ENCODE measurements around the gene MGST3.

The MGST3 gene

GRCh38 chr1:165686971-165687433 is 56.0 kb downstream of the MGST3 start:
- Histone ChIP-seq H3K14ac (ENCODE audit: low read length in 2 of 2) (no peak overlapping the region), H3K18ac (ENCODE audit: low read depth in 1 of 2, low read length in 2 of 2) (no peak overlapping the region), H2AFZ (ENCODE audit: low read depth, low read length) (no peak overlapping the region), H2BK15ac (ENCODE audit: low read depth, poor library complexity, severe bottlenecking) (no peak overlapping the region), H3K27ac (ENCODE audit: low read length, poor library complexity, severe bottlenecking) (no peak overlapping the region), H2AK5ac (ENCODE audit: low read length, severe bottlenecking) (no peak overlapping the region), H3K23ac (ENCODE audit: low read length in 2 of 2) (no peak overlapping the region), H3K36me3 (ENCODE audit: control insufficient read depth in 1 of 2, insufficient read depth in 2 of 2, low read depth in 1 of 2, low read length in 2 of 2) (peaks cover 16 to 72% of the 10 kb centered on the region in 2 experiments), H3K9me3 (ENCODE audit: control insufficient read depth, low read length) (no peaks in the 10 kb centered on the region), H4K8ac (ENCODE audit: low read length) (no peak overlapping the region), H3K79me1 (replicated peaks; ENCODE audit: low read length, poor library complexity, severe bottlenecking) (peaks cover 25% of the 10 kb centered on the region), H3K9ac (ENCODE audit: low read length) (no peak overlapping the region), H2BK120ac (ENCODE audit: low read depth, low read length) (no peak overlapping the region), H3K4me3 (ENCODE audit: insufficient read depth in 1 of 2, low read depth in 1 of 2, low read length in 2 of 2) (no peak overlapping the region), H3K4me1 (ENCODE audit: control insufficient read depth, insufficient read depth, low read depth, low read length) (no peaks in the 10 kb centered on the region), H4K91ac (ENCODE audit: low read length) (no peak overlapping the region), H2BK5ac (ENCODE audit: low read depth, low read length, poor library complexity, severe bottlenecking) (no peak overlapping the region), H3K4me2 (ENCODE audit: low read length, poor library complexity, severe bottlenecking) (no peak overlapping the region), H2BK12ac (ENCODE audit: low read length in 2 of 2) (no peak overlapping the region), H3K4ac (ENCODE audit: low read depth in 1 of 2, low read length in 2 of 2) (no peak overlapping the region), H3K27me3 (ENCODE audit: control insufficient read depth in 1 of 2, insufficient read depth in 1 of 2, low read length in 2 of 2) (no peaks in the 10 kb centered on the region)
- WGBS = no CpG with 5 or more reads among the region's 2 CpGs
- DNase-seq = no peak

GRCh38 chr1:165688046-165688445 is 57.0 kb downstream of the MGST3 start:
- WGBS = 100% methylated on average over 4 of the region's 5 CpGs
- Histone ChIP-seq H3K4me3 (ENCODE audit: insufficient read depth in 1 of 2, low read depth in 1 of 2, low read length in 2 of 2) (no peak overlapping the region), H3K79me1 (replicated peaks; ENCODE audit: low read length, poor library complexity, severe bottlenecking) (peaks cover 21% of the 10 kb centered on the region), H3K27ac (ENCODE audit: low read length, poor library complexity, severe bottlenecking) (no peak overlapping the region), H3K4me2 (ENCODE audit: low read length, poor library complexity, severe bottlenecking) (no peak overlapping the region), H3K14ac (ENCODE audit: low read length in 2 of 2) (no peak overlapping the region), H3K9ac (ENCODE audit: low read length) (no peak overlapping the region), H2BK12ac (ENCODE audit: low read length in 2 of 2) (no peak overlapping the region), H3K36me3 (ENCODE audit: control insufficient read depth in 1 of 2, insufficient read depth in 2 of 2, low read depth in 1 of 2, low read length in 2 of 2) (peaks cover 10 to 62% of the 10 kb centered on the region in 2 experiments), H2AK5ac (ENCODE audit: low read length, severe bottlenecking) (no peak overlapping the region), H2AFZ (ENCODE audit: low read depth, low read length) (no peak overlapping the region), H4K91ac (ENCODE audit: low read length) (no peak overlapping the region), H3K23ac (ENCODE audit: low read length in 2 of 2) (no peak overlapping the region), H3K4ac (ENCODE audit: low read depth in 1 of 2, low read length in 2 of 2) (no peak overlapping the region), H3K27me3 (ENCODE audit: control insufficient read depth in 1 of 2, insufficient read depth in 1 of 2, low read length in 2 of 2) (no peaks in the 10 kb centered on the region), H3K18ac (ENCODE audit: low read depth in 1 of 2, low read length in 2 of 2) (no peak overlapping the region), H2BK120ac (ENCODE audit: low read depth, low read length) (no peak overlapping the region), H2BK15ac (ENCODE audit: low read depth, poor library complexity, severe bottlenecking) (no peak overlapping the region), H3K4me1 (ENCODE audit: control insufficient read depth, insufficient read depth, low read depth, low read length) (no peaks in the 10 kb centered on the region), H4K8ac (ENCODE audit: low read length) (no peak overlapping the region), H3K9me3 (ENCODE audit: control insufficient read depth, low read length) (no peaks in the 10 kb centered on the region), H2BK5ac (ENCODE audit: low read depth, low read length, poor library complexity, severe bottlenecking) (no peak overlapping the region)
- no peak for DNase-seq

- no peak overlapping the region for H4K91ac ChIP-seq (ENCODE audit: low read length)
- H2AK5ac ChIP-seq (ENCODE audit: low read length, severe bottlenecking) = no peak overlapping the region
- no peak for DNase-seq
- H3K23ac ChIP-seq (ENCODE audit: low read length in 2 of 2) = no peak overlapping the region
- H3K4ac ChIP-seq (ENCODE audit: low read depth in 1 of 2, low read length in 2 of 2) = no peak overlapping the region
- WGBS = 98% methylated on average over 5 of the region's 7 CpGs
- no peak overlapping the region for H4K8ac ChIP-seq (ENCODE audit: low read length)
- no peak overlapping the region for H3K4me2 ChIP-seq (ENCODE audit: low read length, poor library complexity, severe bottlenecking)
- H3K4me1 ChIP-seq (ENCODE audit: control insufficient read depth, insufficient read depth, low read depth, low read length) = peaks cover 1% of the 10 kb centered on the region
- no peak overlapping the region for H3K27ac ChIP-seq (ENCODE audit: low read length, poor library complexity, severe bottlenecking)
- H3K27me3 ChIP-seq (ENCODE audit: control insufficient read depth in 1 of 2, insufficient read depth in 1 of 2, low read length in 2 of 2) = no peaks in the 10 kb centered on the region
- no peak overlapping the region for H2BK12ac ChIP-seq (ENCODE audit: low read length in 2 of 2)
- peak overlapping the region in 1 of 2 experiments; percentile 28 for H3K4me3 ChIP-seq (ENCODE audit: insufficient read depth in 1 of 2, low read depth in 1 of 2, low read length in 2 of 2)
- no peak overlapping the region for H2BK120ac ChIP-seq (ENCODE audit: low read depth, low read length)
- no peak overlapping the region for H2BK15ac ChIP-seq (ENCODE audit: low read depth, poor library complexity, severe bottlenecking)
- peaks cover 6% of the 10 kb centered on the region for H3K79me1 ChIP-seq (replicated peaks; ENCODE audit: low read length, poor library complexity, severe bottlenecking)
- no peak overlapping the region for H3K14ac ChIP-seq (ENCODE audit: low read length in 2 of 2)
- H3K9me3 ChIP-seq (ENCODE audit: control insufficient read depth, low read length) = no peaks in the 10 kb centered on the region
- H3K18ac ChIP-seq (ENCODE audit: low read depth in 1 of 2, low read length in 2 of 2) = no peak overlapping the region
- no peak overlapping the region for H2AFZ ChIP-seq (ENCODE audit: low read depth, low read length)
- H3K36me3 ChIP-seq (ENCODE audit: control insufficient read depth in 1 of 2, insufficient read depth in 2 of 2, low read depth in 1 of 2, low read length in 2 of 2) = peaks cover 8 to 9% of the 10 kb centered on the region in 2 experiments
- no peak overlapping the region for H2BK5ac ChIP-seq (ENCODE audit: low read depth, low read length, poor library complexity, severe bottlenecking)
- peak overlapping the region; percentile 44 for H3K9ac ChIP-seq (ENCODE audit: low read length)
Measured at GRCh38 chr1:165695031-165695430, 64.0 kb downstream of the MGST3 start.

GRCh38 chr1:165696625-165697100 is 65.6 kb downstream of the MGST3 start:
- H3K9me3 ChIP-seq (ENCODE audit: control insufficient read depth, low read length) = no peaks in the 10 kb centered on the region
- no peak overlapping the region for H2AK5ac ChIP-seq (ENCODE audit: low read length, severe bottlenecking)
- H3K14ac ChIP-seq (ENCODE audit: low read length in 2 of 2) = no peak overlapping the region
- no peak overlapping the region for H2BK5ac ChIP-seq (ENCODE audit: low read depth, low read length, poor library complexity, severe bottlenecking)
- H3K79me1 ChIP-seq (replicated peaks; ENCODE audit: low read length, poor library complexity, severe bottlenecking) = peaks cover 2% of the 10 kb centered on the region
- H3K4me2 ChIP-seq (ENCODE audit: low read length, poor library complexity, severe bottlenecking) = peak overlapping the region; percentile 37
- H3K4me1 ChIP-seq (ENCODE audit: control insufficient read depth, insufficient read depth, low read depth, low read length) = peaks cover 1% of the 10 kb centered on the region
- no peak overlapping the region for H2BK15ac ChIP-seq (ENCODE audit: low read depth, poor library complexity, severe bottlenecking)
- no peak overlapping the region for H3K4ac ChIP-seq (ENCODE audit: low read depth in 1 of 2, low read length in 2 of 2)
- H2BK12ac ChIP-seq (ENCODE audit: low read length in 2 of 2) = no peak overlapping the region
- DNase-seq = peak; percentile 86
- peak overlapping the region; percentile 57 for H3K27ac ChIP-seq (ENCODE audit: low read length, poor library complexity, severe bottlenecking)
- H2AFZ ChIP-seq (ENCODE audit: low read depth, low read length) = no peak overlapping the region
- H3K18ac ChIP-seq (ENCODE audit: low read depth in 1 of 2, low read length in 2 of 2) = peak overlapping the region in 1 of 2 experiments; percentile 33
- H2BK120ac ChIP-seq (ENCODE audit: low read depth, low read length) = no peak overlapping the region
- no peak overlapping the region for H4K91ac ChIP-seq (ENCODE audit: low read length)
- H3K23ac ChIP-seq (ENCODE audit: low read length in 2 of 2) = no peak overlapping the region
- 27% methylated on average over 2 of the region's 2 CpGs for WGBS
- H3K27me3 ChIP-seq (ENCODE audit: control insufficient read depth in 1 of 2, insufficient read depth in 1 of 2, low read length in 2 of 2) = peaks cover 0 to 6% of the 10 kb centered on the region in 2 experiments
- H4K8ac ChIP-seq (ENCODE audit: low read length) = no peak overlapping the region
- peak overlapping the region in 1 of 2 experiments; percentile 99 for H3K4me3 ChIP-seq (ENCODE audit: insufficient read depth in 1 of 2, low read depth in 1 of 2, low read length in 2 of 2)
- H3K9ac ChIP-seq (ENCODE audit: low read length) = peak overlapping the region; percentile 97
- peaks cover 0 to 3% of the 10 kb centered on the region in 2 experiments for H3K36me3 ChIP-seq (ENCODE audit: control insufficient read depth in 1 of 2, insufficient read depth in 2 of 2, low read depth in 1 of 2, low read length in 2 of 2)
